ENCODE measurements around the gene POU3F1. TPM values are rescaled to one million over a fixed set of nuclear protein-coding genes. Genes with fewer than 3 reads are reported as not detected.

POU3F1 gene
- total and polyA plus RNA-seq, 4 donors, result 0.04 to 0.20 (median 0.17) TPM

DNA sequence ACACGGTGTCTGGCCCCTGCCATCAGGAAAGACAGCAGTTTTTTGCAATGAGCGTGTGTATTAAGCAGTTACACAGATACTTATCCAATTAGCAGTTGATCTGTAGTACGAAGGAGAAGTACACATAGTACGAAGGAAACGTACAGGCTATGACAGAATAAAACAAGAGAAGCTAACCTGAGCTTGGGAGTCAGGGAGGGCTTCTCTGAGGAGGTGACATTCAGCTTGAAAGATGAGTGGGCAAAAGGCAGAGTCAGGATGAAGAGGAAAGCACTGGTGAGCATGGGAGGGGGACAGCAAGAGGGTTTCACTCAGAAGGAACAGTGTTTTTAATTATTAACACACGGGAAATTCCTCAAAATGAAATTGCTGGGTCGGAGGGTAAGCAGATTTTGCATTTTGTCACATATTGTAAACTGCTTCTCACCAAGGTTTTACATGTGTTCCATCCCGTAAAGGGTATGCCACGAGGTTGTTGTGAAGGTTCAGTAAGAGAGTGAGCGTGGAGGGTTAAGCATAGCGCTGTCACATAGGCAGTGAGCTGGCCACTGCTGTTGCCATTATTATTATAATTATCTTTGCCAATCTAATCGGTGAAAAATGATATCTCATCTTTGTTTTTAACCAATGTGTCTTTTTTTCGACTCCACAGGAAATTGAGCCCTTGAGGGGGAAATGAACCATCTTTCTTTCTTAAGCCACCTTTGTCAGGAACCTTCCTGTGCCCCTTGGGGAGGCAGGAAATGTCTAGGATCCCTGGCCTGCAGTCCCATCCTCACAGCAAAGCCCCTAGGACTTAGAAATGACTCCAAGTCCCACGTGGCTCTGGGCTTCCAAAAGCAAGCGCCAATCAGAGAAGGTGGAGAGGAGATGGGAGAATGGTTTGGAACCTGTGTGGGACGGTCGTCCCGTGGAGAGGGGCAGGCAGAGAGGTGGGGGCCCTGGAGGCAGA, 47.3 kb upstream of the POU3F1 start:
- peaks cover 0 to 20% (median 3%) of the 10 kb centered on the region in 3 donors for H3K27me3 ChIP-seq (ENCODE audit: control insufficient read depth in 3 of 3, insufficient read depth in 3 of 3, low read length in 2 of 3)
- 49 to 55% methylated on average over 18 of the region's 18 CpGs for WGBS, 2 donors
- DNase-seq (no peak), ATAC-seq (ENCODE audit: insufficient read depth, low FRiP score) (no peak)
- H3K27ac ChIP-seq (ENCODE audit: low read depth in 1 of 2, low read length in 1 of 2), result no peak overlapping the region
- no peak overlapping the region for H3K4me3 ChIP-seq
- H3K4me1 ChIP-seq (ENCODE audit: control insufficient read depth in 5 of 5, insufficient read depth in 5 of 5, low read length in 5 of 5), result no peaks in the 10 kb centered on the region
- H3K36me3 ChIP-seq (ENCODE audit: control insufficient read depth in 4 of 4, insufficient read depth in 4 of 4, low read length in 4 of 4), result no peaks in the 10 kb centered on the region
- TF ChIP-seq, protein P1, sequence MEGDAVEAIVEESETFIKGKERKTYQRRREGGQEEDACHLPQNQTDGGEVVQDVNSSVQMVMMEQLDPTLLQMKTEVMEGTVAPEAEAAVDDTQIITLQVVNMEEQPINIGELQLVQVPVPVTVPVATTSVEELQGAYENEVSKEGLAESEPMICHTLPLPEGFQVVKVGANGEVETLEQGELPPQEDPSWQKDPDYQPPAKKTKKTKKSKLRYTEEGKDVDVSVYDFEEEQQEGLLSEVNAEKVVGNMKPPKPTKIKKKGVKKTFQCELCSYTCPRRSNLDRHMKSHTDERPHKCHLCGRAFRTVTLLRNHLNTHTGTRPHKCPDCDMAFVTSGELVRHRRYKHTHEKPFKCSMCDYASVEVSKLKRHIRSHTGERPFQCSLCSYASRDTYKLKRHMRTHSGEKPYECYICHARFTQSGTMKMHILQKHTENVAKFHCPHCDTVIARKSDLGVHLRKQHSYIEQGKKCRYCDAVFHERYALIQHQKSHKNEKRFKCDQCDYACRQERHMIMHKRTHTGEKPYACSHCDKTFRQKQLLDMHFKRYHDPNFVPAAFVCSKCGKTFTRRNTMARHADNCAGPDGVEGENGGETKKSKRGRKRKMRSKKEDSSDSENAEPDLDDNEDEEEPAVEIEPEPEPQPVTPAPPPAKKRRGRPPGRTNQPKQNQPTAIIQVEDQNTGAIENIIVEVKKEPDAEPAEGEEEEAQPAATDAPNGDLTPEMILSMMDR (IDR thresholded peaks at IDR 0.05; ENCODE audit: control extremely low read depth, extremely low read depth), result no peak
- no peak overlapping the region for H3K9ac ChIP-seq (ENCODE audit: insufficient read depth in 1 of 2, low read length in 2 of 2)
- no peaks in the 10 kb centered on the region for H3K9me3 ChIP-seq (ENCODE audit: control insufficient read depth in 4 of 4, insufficient read depth in 3 of 4, low read length in 3 of 4)

DNA sequence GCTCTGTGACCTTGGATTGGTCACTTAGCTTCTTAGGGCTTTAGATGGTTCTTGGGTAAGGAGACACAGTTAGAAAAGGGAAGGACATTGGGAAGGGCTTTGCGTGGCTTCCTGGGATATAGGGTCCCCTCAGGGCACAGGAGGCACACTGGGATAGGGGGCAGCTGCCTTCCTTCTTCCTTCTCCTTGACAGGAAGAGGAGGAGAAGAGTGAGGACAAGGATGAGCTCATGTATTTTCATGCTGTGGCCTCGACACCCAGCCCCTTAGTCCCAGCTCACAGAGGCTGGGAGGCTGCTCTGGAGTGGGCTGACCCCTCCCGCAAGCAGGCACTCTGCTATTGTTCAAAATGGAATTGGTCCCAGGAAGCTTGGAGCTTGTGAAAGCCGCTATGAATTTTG, 45.7 kb upstream of the POU3F1 start:
- no peaks in the 10 kb centered on the region for H3K4me1 ChIP-seq (ENCODE audit: control insufficient read depth in 5 of 5, insufficient read depth in 5 of 5, low read length in 5 of 5)
- H3K27me3 ChIP-seq (ENCODE audit: control insufficient read depth in 3 of 3, insufficient read depth in 3 of 3, low read length in 2 of 3), result peaks cover 0 to 22% (median 3%) of the 10 kb centered on the region in 3 donors
- H3K4me3 ChIP-seq, result no peak overlapping the region
- H3K27ac ChIP-seq (ENCODE audit: low read depth in 1 of 2, low read length in 1 of 2), result no peak overlapping the region
- no peak overlapping the region for H3K9ac ChIP-seq (ENCODE audit: insufficient read depth in 1 of 2, low read length in 2 of 2)
- no peaks in the 10 kb centered on the region for H3K9me3 ChIP-seq (ENCODE audit: control insufficient read depth in 4 of 4, insufficient read depth in 3 of 4, low read length in 3 of 4)
- ATAC-seq (ENCODE audit: insufficient read depth, low FRiP score), result no peak
- no peaks in the 10 kb centered on the region for H3K36me3 ChIP-seq (ENCODE audit: control insufficient read depth in 4 of 4, insufficient read depth in 4 of 4, low read length in 4 of 4)
- no peak for DNase-seq
- 53 to 62% methylated on average over 4 of the region's 4 CpGs for WGBS, 2 donors
- TF ChIP-seq, protein P1 (IDR thresholded peaks at IDR 0.05; ENCODE audit: control extremely low read depth, extremely low read depth), result no peak

DNA sequence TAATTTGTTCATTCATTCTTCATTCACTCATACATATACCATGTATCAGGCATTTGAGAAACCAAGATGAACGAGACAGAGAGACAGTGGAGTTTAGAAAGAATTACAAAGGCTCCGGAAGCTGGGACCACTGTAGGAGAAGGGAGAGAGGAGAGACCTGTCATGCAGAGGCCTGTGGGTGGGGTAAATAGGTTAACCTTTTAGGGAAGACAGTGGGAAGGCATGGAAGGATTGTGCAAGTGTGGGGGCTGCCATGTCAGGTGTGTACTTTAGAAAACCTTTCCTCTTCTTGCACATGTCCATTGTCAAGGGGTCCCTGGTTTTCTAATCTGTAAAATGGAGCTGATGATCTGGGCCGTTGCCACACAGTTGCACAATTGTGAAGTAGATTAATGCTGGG, 44.2 kb upstream of the POU3F1 start:
- no peak overlapping the region for H3K27ac ChIP-seq (ENCODE audit: low read depth in 1 of 2, low read length in 1 of 2)
- ATAC-seq (ENCODE audit: insufficient read depth, low FRiP score), result no peak
- no peaks in the 10 kb centered on the region for H3K4me1 ChIP-seq (ENCODE audit: control insufficient read depth in 5 of 5, insufficient read depth in 5 of 5, low read length in 5 of 5)
- 87 to 94% methylated on average over 3 of the region's 3 CpGs for WGBS, 2 donors
- H3K36me3 ChIP-seq (ENCODE audit: control insufficient read depth in 4 of 4, insufficient read depth in 4 of 4, low read length in 4 of 4), result no peaks in the 10 kb centered on the region
- TF ChIP-seq, protein P1 (IDR thresholded peaks at IDR 0.05; ENCODE audit: control extremely low read depth, extremely low read depth), result no peak
- H3K4me3 ChIP-seq, result no peak overlapping the region
- DNase-seq, result no peak
- no peak overlapping the region for H3K9ac ChIP-seq (ENCODE audit: insufficient read depth in 1 of 2, low read length in 2 of 2)
- H3K9me3 ChIP-seq (ENCODE audit: control insufficient read depth in 4 of 4, insufficient read depth in 3 of 4, low read length in 3 of 4), result no peaks in the 10 kb centered on the region
- H3K27me3 ChIP-seq (ENCODE audit: control insufficient read depth in 3 of 3, insufficient read depth in 3 of 3, low read length in 2 of 3), result peaks cover 0 to 22% (median 3%) of the 10 kb centered on the region in 3 donors

Data from lung (tissue), 12 donors.